HCT116 (cell line): Measurements from ENCODE around the gene DOHH. TPM values are rescaled to one million over a fixed set of nuclear protein-coding genes. Genes with fewer than 3 reads are reported as not detected.

Source experiments
- ATAC-seq: fragments of 200-7000 bp; cut with Tn5 transposase; 2 replicates; pipeline ENCODE4 v1.9.1; 2020; ENCODE audit warnings: mild to moderate bottlenecking, moderate library complexity
- BruUV-seq: library from RNA; stranded (reverse); fragments of 400-500 nt; replicated peaks from 2 replicates; lab custom pipeline; 2021; lab: Mats Ljungman, UMichigan
- CTCF ChIA-PET: fragments of 300-600 bp; sonication (Branson Sonifier 250); formaldehyde crosslinking; loops from one replicate; lab custom pipeline; 2021; ENCODE audit warnings: antibody characterized with exemption; lab: Charles Lee
- POLR2A ChIA-PET: fragments of 300-600, 350-600 bp; sonication (Branson Sonifier 250); formaldehyde crosslinking; loops from one replicate; lab custom pipeline; 2021; ENCODE audit warnings: antibody characterized with exemption; lab: Charles Lee
- RAD21 ChIA-PET, 2 experiments: fragments of 300-600 bp; sonication (Branson Sonifier 250); formaldehyde crosslinking; loops; one replicate each; lab custom pipeline; 2023; ENCODE audit warnings: low total read pairs in 2 of 2; ENCODE audit not compliant: uncharacterized antibody in 2 of 2, unreplicated experiment in 2 of 2, low non-redundant PET in 1 of 2; lab: Charles Lee
- DNase-seq: peaks from one replicate; pipeline ENCODE4 v3.0.0-alpha.2; 2010; ENCODE audit warnings: low read depth, low spot score
- H2AFZ ChIP-seq: fragments of 200-600 bp; shearing (Covaris generic), sonication (generic); 2 replicates; pipeline ENCODE4 v1.6.1; 2017; ENCODE audit warnings: low read depth, mixed run types, mixed read lengths, antibody characterized with exemption, low read length; ENCODE audit not compliant: poor library complexity, severe bottlenecking
- H3K27ac ChIP-seq: 2 replicates; pipeline ENCODE4 v1.5.1; 2012; ENCODE audit warnings: low read depth, low read length
- H3K27me3 ChIP-seq: fragments of 200-600 bp; sonication (generic); 2 replicates; pipeline ENCODE4 v1.6.1; 2016; ENCODE audit warnings: mixed run types, low read length, mixed read lengths; ENCODE audit not compliant: insufficient read depth
- H3K36me3 ChIP-seq, 2 experiments: fragments of 200-500 bp in 1 of 2; fragments of 200-600 bp in 1 of 2; sonication (Bioruptor generic) in 1 of 2; sonication (generic) in 1 of 2; 2 replicates each; pipeline versions ENCODE4 v1.5.1 to v1.6.1; 2014 to 2016; ENCODE audit warnings: low read length in 2 of 2, inconsistent platforms in 1 of 2, mixed read lengths in 1 of 2, mixed run types in 1 of 2; ENCODE audit not compliant: insufficient read depth in 2 of 2, control insufficient read depth in 1 of 2
- H3K4me1 ChIP-seq, 2 experiments: fragments of 200-600 bp in 1 of 2; sonication (generic) in 1 of 2; 2 replicates each; pipeline versions ENCODE4 v1.5.1 to v1.6.1; 2012 to 2017; ENCODE audit warnings: low read length in 2 of 2, inconsistent platforms in 1 of 2, mild to moderate bottlenecking in 1 of 2, mixed read lengths in 1 of 2, mixed run types in 1 of 2, moderate library complexity in 1 of 2; ENCODE audit not compliant: insufficient read depth in 2 of 2, control insufficient read depth in 1 of 2
- H3K4me2 ChIP-seq: fragments of 200-600 bp; sonication (generic); 2 replicates; pipeline ENCODE4 v1.6.1; 2017; ENCODE audit warnings: mixed run types, low read length, mixed read lengths
- H3K4me3 ChIP-seq, 2 experiments: fragments of 200-600 bp in 1 of 2; sonication (generic) in 1 of 2; replicated peaks in 1 of 2; 2 replicates each; pipeline ENCODE4 v1.5.1; 2011 to 2016; ENCODE audit warnings: low read length in 2 of 2, control low read depth in 1 of 2, low read depth in 1 of 2, mild to moderate bottlenecking in 1 of 2, mixed read lengths in 1 of 2, mixed run types in 1 of 2
- H3K79me2 ChIP-seq: fragments of 200-600 bp; sonication (generic); 2 replicates; pipeline ENCODE4 v1.6.1; 2017; ENCODE audit warnings: mild to moderate bottlenecking, mixed run types, low read length, moderate library complexity, mixed read lengths; ENCODE audit not compliant: insufficient read depth
- H3K9ac ChIP-seq: fragments of 200-600 bp; sonication (generic); 2 replicates; pipeline ENCODE4 v1.6.1; 2016; ENCODE audit warnings: low read length, mixed read lengths
- H3K9me2 ChIP-seq: fragments of 200-600 bp; sonication (generic), shearing (Covaris generic); 2 replicates; pipeline ENCODE4 v1.6.1; 2017; ENCODE audit warnings: mixed run types, mild to moderate bottlenecking, moderate library complexity; ENCODE audit not compliant: insufficient read depth
- H3K9me3 ChIP-seq, 2 experiments: fragments of 200-500 bp in 1 of 2; fragments of 200-600 bp in 1 of 2; sonication (Bioruptor generic) in 1 of 2; sonication (generic) in 1 of 2; 2 replicates each; pipeline ENCODE4 v1.6.1; 2014 to 2017; ENCODE audit warnings: low read length in 2 of 2, mixed read lengths in 2 of 2, inconsistent platforms in 1 of 2, low read depth in 1 of 2, mild to moderate bottlenecking in 1 of 2, mixed run types in 1 of 2, moderate library complexity in 1 of 2; ENCODE audit not compliant: control insufficient read depth in 1 of 2, insufficient read depth in 1 of 2
- H4K20me1 ChIP-seq: fragments of 200-600 bp; sonication (generic), shearing (Covaris generic); 2 replicates; pipeline ENCODE4 v1.6.1; 2017; ENCODE audit warnings: mixed run types, mild to moderate bottlenecking, moderate library complexity; ENCODE audit not compliant: insufficient read depth
- CBX3 ChIP-seq: IDR thresholded peaks from 2 replicates; pipeline ENCODE4 v1.6.1; 2012; ENCODE audit warnings: low read depth
- CEBPB ChIP-seq: IDR thresholded peaks from 2 replicates; pipeline ENCODE4 v1.6.1; 2012; ENCODE audit warnings: low read depth
- EGR1 ChIP-seq: IDR thresholded peaks from 2 replicates; pipeline ENCODE4 v1.6.1; 2012; ENCODE audit warnings: low read depth
- EZH2 ChIP-seq: fragments of 200-600 bp; sonication (generic); IDR thresholded peaks from 2 replicates; pipeline ENCODE4 v1.6.1; 2017; ENCODE audit warnings: antibody characterized with exemption, mixed run types
- EZH2phosphoT487 ChIP-seq: fragments of 200-600 bp; IDR thresholded peaks from 2 replicates; pipeline ENCODE4 v1.6.1; 2018; ENCODE audit warnings: antibody characterized with exemption, borderline replicate concordance
- FOSL1 ChIP-seq: IDR thresholded peaks from 2 replicates; pipeline ENCODE4 v1.6.1; 2012; ENCODE audit warnings: low read depth
- JUND ChIP-seq: IDR thresholded peaks from 2 replicates; pipeline ENCODE4 v1.6.1; 2012
- POLR2A ChIP-seq: IDR thresholded peaks from 2 replicates; pipeline ENCODE4 v1.7.0; 2011; ENCODE audit warnings: borderline replicate concordance; ENCODE audit not compliant: insufficient read depth, insufficient read length; ENCODE audit errors: extremely low read depth
- POLR2AphosphoS5 ChIP-seq: IDR thresholded peaks from 2 replicates; pipeline ENCODE4 v1.6.1; 2011; ENCODE audit warnings: mild to moderate bottlenecking, low read depth, low read length, moderate library complexity
- RAD21 ChIP-seq: IDR thresholded peaks from 2 replicates; pipeline ENCODE4 v1.6.1; 2012; ENCODE audit warnings: low read depth, mild to moderate bottlenecking
- SP1 ChIP-seq: IDR thresholded peaks from 2 replicates; pipeline ENCODE4 v1.6.1; 2012; ENCODE audit warnings: low read depth
- SRF ChIP-seq: IDR thresholded peaks from 2 replicates; pipeline ENCODE4 v1.6.1; 2012; ENCODE audit warnings: low read depth
- TCF7L2 ChIP-seq: IDR thresholded peaks from 2 replicates; pipeline ENCODE4 v1.7.0; 2011; ENCODE audit warnings: borderline replicate concordance, inconsistent platforms; ENCODE audit not compliant: insufficient read depth, insufficient read length; ENCODE audit errors: extremely low read depth
- YY1 ChIP-seq: IDR thresholded peaks from 2 replicates; pipeline ENCODE4 v1.6.1; 2011; ENCODE audit warnings: low read length, low read depth, moderate library complexity, mild to moderate bottlenecking; ENCODE audit not compliant: insufficient replicate concordance; ENCODE audit errors: extremely low read depth
- ZFX ChIP-seq: fragments of 450-650 bp; IDR thresholded peaks from 2 replicates; pipeline ENCODE4 v1.6.1; 2017
- ZNF274 ChIP-seq: fragments of 200-500 bp; sonication (Bioruptor generic); IDR thresholded peaks from 2 replicates; pipeline ENCODE4 v1.6.1; 2014; ENCODE audit warnings: mild to moderate bottlenecking, low read depth, low read length, inconsistent platforms
- intact Hi-C: fragments of 100-400 bp; cut with micrococcal nuclease; formaldehyde crosslinking; loops from 2 replicates; pipeline ENCODE4 v1.10.0; 2022
- total RNA-seq: library from RNA; stranded (reverse); gene quantifications from one replicate; pipeline ENCODE4 v1.2.1, GENCODE V29; 2021; ENCODE audit not compliant: unreplicated experiment
- TF ChIP-seq, protein P1 (sequence below): IDR thresholded peaks from 2 replicates; pipeline ENCODE4 v1.6.1; 2011; ENCODE audit warnings: mild to moderate bottlenecking, low read length, moderate library complexity; ENCODE audit not compliant: insufficient replicate concordance; ENCODE audit errors: extremely low read depth
- TF ChIP-seq, protein P2 (sequence below): IDR thresholded peaks from 2 replicates; pipeline ENCODE4 v1.6.1; 2012
- TF ChIP-seq, protein P3 (sequence below), 3 experiments: fragments of 200-600 bp in 1 of 3; sonication (generic) in 1 of 3; IDR thresholded peaks in 2 of 3; conservative IDR thresholded peaks in 1 of 3; 2 replicates each; pipeline ENCODE4 v1.5.1; 2012 to 2017; ENCODE audit warnings: low read depth in 2 of 3, low read length in 2 of 3, antibody characterized with exemption in 1 of 3, borderline replicate concordance in 1 of 3, control low read depth in 1 of 3, mild to moderate bottlenecking in 1 of 3, mixed read lengths in 1 of 3, mixed run types in 1 of 3, moderate library complexity in 1 of 3; ENCODE audit not compliant: insufficient read depth in 1 of 3

The DOHH gene
- total RNA-seq, 1 experiment from 2014 or later = 20.9 TPM

DNA sequence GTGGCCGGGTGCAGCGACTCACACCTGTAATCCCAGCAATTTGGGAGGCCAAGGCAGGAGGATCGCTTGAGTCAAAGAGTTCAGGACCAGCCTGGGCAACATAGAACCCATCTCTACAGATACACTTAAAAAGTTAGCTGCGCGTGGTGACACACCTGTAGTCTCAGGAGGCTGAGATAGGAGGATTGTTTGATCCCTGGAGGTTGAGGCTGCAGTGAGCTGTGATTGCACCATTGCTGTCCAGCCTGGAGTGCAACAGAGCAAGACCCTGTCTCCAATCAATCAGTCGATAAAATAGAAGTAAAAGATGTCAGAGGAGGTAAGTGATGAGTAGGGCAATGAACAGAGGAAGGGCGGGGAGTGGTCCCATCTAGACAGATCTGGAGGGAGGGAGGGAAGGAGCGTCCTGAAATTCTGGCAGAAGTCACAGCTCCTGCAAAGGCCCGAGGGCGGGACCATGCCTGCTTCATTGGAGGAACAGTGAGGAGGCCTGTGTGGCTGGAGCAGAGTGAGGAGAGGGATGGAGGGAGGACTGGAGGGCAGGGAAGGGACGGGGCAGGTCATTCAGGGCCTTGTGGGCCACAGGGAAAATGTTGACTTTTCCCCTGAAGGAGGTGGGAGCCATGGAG is 29.9 kb downstream of the DOHH start:
- Histone ChIP-seq H3K79me2 (no peaks in the 10 kb centered on the region), H4K20me1 (no peaks in the 10 kb centered on the region), H3K4me1 (no peaks in the 10 kb centered on the region), H3K9me2 (no peaks in the 10 kb centered on the region), H3K27me3 (peaks cover 9% of the 10 kb centered on the region; the same call in 1 of the 2 replicates), H3K27ac (no peak overlapping the region), H3K4me3 (no peak overlapping the region), H3K9me3 (no peaks in the 10 kb centered on the region; a peak in 1 of 4 replicates), H3K36me3 (no peaks in the 10 kb centered on the region), H3K4me2 (no peak overlapping the region), H3K9ac (no peak overlapping the region), H2AFZ (no peak overlapping the region)
- no TSS peak for BruUV-seq
- TF ChIP-seq POLR2AphosphoS5 = no peak
- TF ChIP-seq, protein P1, sequence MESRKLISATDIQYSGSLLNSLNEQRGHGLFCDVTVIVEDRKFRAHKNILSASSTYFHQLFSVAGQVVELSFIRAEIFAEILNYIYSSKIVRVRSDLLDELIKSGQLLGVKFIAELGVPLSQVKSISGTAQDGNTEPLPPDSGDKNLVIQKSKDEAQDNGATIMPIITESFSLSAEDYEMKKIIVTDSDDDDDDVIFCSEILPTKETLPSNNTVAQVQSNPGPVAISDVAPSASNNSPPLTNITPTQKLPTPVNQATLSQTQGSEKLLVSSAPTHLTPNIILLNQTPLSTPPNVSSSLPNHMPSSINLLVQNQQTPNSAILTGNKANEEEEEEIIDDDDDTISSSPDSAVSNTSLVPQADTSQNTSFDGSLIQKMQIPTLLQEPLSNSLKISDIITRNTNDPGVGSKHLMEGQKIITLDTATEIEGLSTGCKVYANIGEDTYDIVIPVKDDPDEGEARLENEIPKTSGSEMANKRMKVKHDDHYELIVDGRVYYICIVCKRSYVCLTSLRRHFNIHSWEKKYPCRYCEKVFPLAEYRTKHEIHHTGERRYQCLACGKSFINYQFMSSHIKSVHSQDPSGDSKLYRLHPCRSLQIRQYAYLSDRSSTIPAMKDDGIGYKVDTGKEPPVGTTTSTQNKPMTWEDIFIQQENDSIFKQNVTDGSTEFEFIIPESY = no peak
- TF ChIP-seq POLR2A = no peak
- no peak for TF ChIP-seq CEBPB
- TF ChIP-seq TCF7L2 = no peak
- TF ChIP-seq, protein P2, sequence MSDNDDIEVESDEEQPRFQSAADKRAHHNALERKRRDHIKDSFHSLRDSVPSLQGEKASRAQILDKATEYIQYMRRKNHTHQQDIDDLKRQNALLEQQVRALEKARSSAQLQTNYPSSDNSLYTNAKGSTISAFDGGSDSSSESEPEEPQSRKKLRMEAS = no peak
- no peak for TF ChIP-seq EGR1
- TF ChIP-seq SP1 = no peak
- TF ChIP-seq ZFX = no peak
- no peak for TF ChIP-seq FOSL1
- no peak for TF ChIP-seq EZH2phosphoT487
- TF ChIP-seq, protein P3, sequence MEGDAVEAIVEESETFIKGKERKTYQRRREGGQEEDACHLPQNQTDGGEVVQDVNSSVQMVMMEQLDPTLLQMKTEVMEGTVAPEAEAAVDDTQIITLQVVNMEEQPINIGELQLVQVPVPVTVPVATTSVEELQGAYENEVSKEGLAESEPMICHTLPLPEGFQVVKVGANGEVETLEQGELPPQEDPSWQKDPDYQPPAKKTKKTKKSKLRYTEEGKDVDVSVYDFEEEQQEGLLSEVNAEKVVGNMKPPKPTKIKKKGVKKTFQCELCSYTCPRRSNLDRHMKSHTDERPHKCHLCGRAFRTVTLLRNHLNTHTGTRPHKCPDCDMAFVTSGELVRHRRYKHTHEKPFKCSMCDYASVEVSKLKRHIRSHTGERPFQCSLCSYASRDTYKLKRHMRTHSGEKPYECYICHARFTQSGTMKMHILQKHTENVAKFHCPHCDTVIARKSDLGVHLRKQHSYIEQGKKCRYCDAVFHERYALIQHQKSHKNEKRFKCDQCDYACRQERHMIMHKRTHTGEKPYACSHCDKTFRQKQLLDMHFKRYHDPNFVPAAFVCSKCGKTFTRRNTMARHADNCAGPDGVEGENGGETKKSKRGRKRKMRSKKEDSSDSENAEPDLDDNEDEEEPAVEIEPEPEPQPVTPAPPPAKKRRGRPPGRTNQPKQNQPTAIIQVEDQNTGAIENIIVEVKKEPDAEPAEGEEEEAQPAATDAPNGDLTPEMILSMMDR (IDR thresholded peaks at IDR 0.05 in 2 of 3, conservative IDR thresholded peaks at IDR 0.05 in 1 of 3; ENCODE audit: borderline replicate concordance in 1 of 3, insufficient read depth in 1 of 3, low read depth in 2 of 3, low read length in 2 of 3) = no peak
- no peak for TF ChIP-seq YY1
- no peak for TF ChIP-seq RAD21
- no peak for TF ChIP-seq ZNF274
- no peak for TF ChIP-seq CBX3
- TF ChIP-seq SRF = no peak
- no peak for TF ChIP-seq JUND
- TF ChIP-seq EZH2 = no peak
- RAD21 ChIA-PET = interaction anchor here in 1 of 2 experiments (0.6 kb wide), 1 partner anchor 70 kb away, joined by 6 read pairs; no protein-coding TSS in a partner anchor
- CTCF ChIA-PET = interaction anchor here (1.1 to 3.0 kb wide), 5 partner anchors 41 to 165 kb away, joined by 3 to 18 read pairs (median 4); no protein-coding TSS in a partner anchor
- POLR2A ChIA-PET = no interaction called here
- ATAC-seq (no peak), DNase-seq (no peak)
- intact Hi-C loops = no loop called here
